Vagina (tissue), 2 donors: Measurements from ENCODE around the gene SCYL2. TPM values are rescaled to one million over a fixed set of nuclear protein-coding genes. Genes with fewer than 3 reads are reported as not detected.
"Not testable (repeated sequence)": the region's sequence is repeated elsewhere in the genome, so short reads cannot be mapped to it uniquely, and the experiment has no call there.

Source experiments
- DNase-seq, 2 donors: peaks; one replicate each; pipeline ENCODE4 v3.0.0-alpha.2; 2017; ENCODE audit errors: extremely low spot score in 2 of 2
- H3K27ac ChIP-seq: fragments of 200-600 bp; sonication (generic); one replicate; pipeline ENCODE4 v1.5.1; 2019
- H3K27me3 ChIP-seq: fragments of 200-600 bp; sonication (generic); one replicate; pipeline ENCODE4 v1.5.1; 2019
- H3K36me3 ChIP-seq, 2 donors: fragments of 200-600 bp; sonication (generic); one replicate each; pipeline ENCODE4 v1.5.1; 2017 to 2019
- H3K4me1 ChIP-seq: fragments of 200-600 bp; sonication (generic); one replicate; pipeline ENCODE4 v1.5.1; 2019
- H3K4me3 ChIP-seq, 2 donors: fragments of 200-600 bp; sonication (generic); 1 replicate in 1 of 2; 2 replicates in 1 of 2; pipeline ENCODE4 v1.5.1; 2016 to 2019
- H3K9me3 ChIP-seq: fragments of 200-600 bp; sonication (generic); one replicate; pipeline ENCODE4 v1.5.1; 2019
- CTCF ChIP-seq, 3 experiments: fragments of 450-650 bp in 2 of 3; fragments of 200-600 bp in 1 of 3; sonication (generic) in 1 of 3; IDR thresholded peaks; one replicate each; pipeline ENCODE4 v1.5.1; 2017 to 2019; ENCODE audit warnings: antibody characterized with exemption in 3 of 3, mild to moderate bottlenecking in 2 of 3, moderate library complexity in 2 of 3
- POLR2A ChIP-seq, 2 donors: fragments of 450-650 bp; IDR thresholded peaks; one replicate each; pipeline ENCODE4 v1.6.1; 2017; ENCODE audit warnings: antibody characterized with exemption in 2 of 2, mild to moderate bottlenecking in 2 of 2, moderate library complexity in 2 of 2
- POLR2AphosphoS5 ChIP-seq, 2 donors: sonication (generic); formaldehyde crosslinking; IDR thresholded peaks; one replicate each; pipeline ENCODE4 v1.9.0; 2017; ENCODE audit warnings: antibody characterized with exemption in 2 of 2, mild to moderate bottlenecking in 2 of 2, low read depth in 1 of 2; ENCODE audit not compliant: insufficient read depth in 1 of 2
- intact Hi-C: fragments of 100-400 bp; cut with DNase I; formaldehyde crosslinking; loops from one replicate; pipeline ENCODE4 v1.15.1; 2023
- total RNA-seq: library from RNA; depleted of rRNA; stranded (reverse); fragments of >200 nt; gene quantifications from one replicate; pipeline ENCODE4 v1.2.3, GENCODE V29; 2016

The SCYL2 gene
- total RNA-seq, 1 donor from 2014 or later = 48.1 TPM

GRCh38 chr12:100289038-100289437 is 22.1 kb downstream of the SCYL2 start:
- intact Hi-C loops = no loop called here
- H3K4me1 ChIP-seq = no peaks in the 10 kb centered on the region
- TF ChIP-seq POLR2AphosphoS5 (IDR thresholded peaks at IDR 0.05; ENCODE audit: insufficient read depth in 1 of 2, low read depth in 1 of 2) = no peak
- no peak for TF ChIP-seq CTCF (IDR thresholded peaks at IDR 0.05)
- TF ChIP-seq POLR2A (IDR thresholded peaks at IDR 0.05) = no peak
- H3K36me3 ChIP-seq = peaks cover 0 to 18% of the 10 kb centered on the region in 2 donors
- no peaks in the 10 kb centered on the region for H3K9me3 ChIP-seq
- DNase-seq = no peak
- no peak overlapping the region for H3K27ac ChIP-seq
- no peaks in the 10 kb centered on the region for H3K27me3 ChIP-seq
- no peak overlapping the region for H3K4me3 ChIP-seq

GRCh38 chr12:100290016-100290415 is 23.0 kb downstream of the SCYL2 start:
- Histone ChIP-seq H3K4me3 (no peak overlapping the region), H3K27ac (no peak overlapping the region), H3K4me1 (no peaks in the 10 kb centered on the region), H3K36me3 (peaks cover 0 to 16% of the 10 kb centered on the region in 2 donors), H3K9me3 (no peaks in the 10 kb centered on the region), H3K27me3 (no peaks in the 10 kb centered on the region)
- DNase-seq = no peak
- intact Hi-C loops = no loop called here
- TF ChIP-seq POLR2A (IDR thresholded peaks at IDR 0.05) (no peak), POLR2AphosphoS5 (IDR thresholded peaks at IDR 0.05; ENCODE audit: insufficient read depth in 1 of 2, low read depth in 1 of 2) (no peak), CTCF (IDR thresholded peaks at IDR 0.05) (no peak)

GRCh38 chr12:100293017-100293416 is 26.0 kb downstream of the SCYL2 start:
- intact Hi-C loops = no loop called here
- no peak overlapping the region for H3K4me3 ChIP-seq
- TF ChIP-seq POLR2A (IDR thresholded peaks at IDR 0.05) = no peak
- no peak for TF ChIP-seq POLR2AphosphoS5 (IDR thresholded peaks at IDR 0.05; ENCODE audit: insufficient read depth in 1 of 2, low read depth in 1 of 2)
- TF ChIP-seq CTCF (IDR thresholded peaks at IDR 0.05) = no peak

GRCh38 chr12:100294366-100294765 is 27.4 kb downstream of the SCYL2 start:
- DNase-seq, H3K4me1 ChIP-seq, intact Hi-C loops, H3K27me3 ChIP-seq, H3K4me3 ChIP-seq, H3K27ac ChIP-seq, H3K9me3 ChIP-seq: not testable (repeated sequence)
- peaks cover 0 to 38% of the 10 kb centered on the region in 2 donors for H3K36me3 ChIP-seq

More at GRCh38 chr12:100293017-100293416, 26.0 kb downstream of the SCYL2 start:
- no peak overlapping the region for H3K27ac ChIP-seq
- H3K36me3 ChIP-seq = peaks cover 0 to 24% of the 10 kb centered on the region in 2 donors
- no peak for DNase-seq
- no peaks in the 10 kb centered on the region for H3K9me3 ChIP-seq
- H3K27me3 ChIP-seq = no peaks in the 10 kb centered on the region
- H3K4me1 ChIP-seq = no peaks in the 10 kb centered on the region

- H3K4me3 ChIP-seq = no peak overlapping the region
- peaks cover 0 to 40% of the 10 kb centered on the region in 2 donors for H3K36me3 ChIP-seq
- no peaks in the 10 kb centered on the region for H3K4me1 ChIP-seq
- no peaks in the 10 kb centered on the region for H3K9me3 ChIP-seq
- DNase-seq = no peak
- intact Hi-C loops = no loop called here
- H3K27ac ChIP-seq = no peak overlapping the region
- TF ChIP-seq POLR2A (IDR thresholded peaks at IDR 0.05) = no peak
- no peak for TF ChIP-seq POLR2AphosphoS5 (IDR thresholded peaks at IDR 0.05; ENCODE audit: insufficient read depth in 1 of 2, low read depth in 1 of 2)
- no peak for TF ChIP-seq CTCF (IDR thresholded peaks at IDR 0.05)
- no peaks in the 10 kb centered on the region for H3K27me3 ChIP-seq
Observed at GRCh38 chr12:100295764-100296555, 29.0 kb downstream of the SCYL2 start.
